NB4 (cell line): ENCODE results near the gene BBS9.

Source experiments
- DNase-seq: peaks from one replicate; pipeline ENCODE4 v3.0.0; 2010; ENCODE audit warnings: low read depth
- H3K4me3 ChIP-seq: one replicate; pipeline ENCODE4 v1.5.1; 2011; ENCODE audit warnings: mild to moderate bottlenecking, low read depth, low read length, moderate library complexity
- CTCF ChIP-seq: IDR thresholded peaks from one replicate; pipeline ENCODE4 v1.5.1; 2012; ENCODE audit warnings: low read depth, low read length
- MYC ChIP-seq: IDR thresholded peaks from 2 replicates; pipeline ENCODE4 v1.6.1; 2011; ENCODE audit warnings: low read depth, low read length
- POLR2A ChIP-seq: IDR thresholded peaks from 2 replicates; pipeline ENCODE4 v1.6.1; 2011; ENCODE audit warnings: mild to moderate bottlenecking; ENCODE audit not compliant: insufficient read length; ENCODE audit errors: extremely low read depth
- TF ChIP-seq, protein P1 (sequence below): IDR thresholded peaks from 2 replicates; pipeline ENCODE4 v1.6.1; 2011; ENCODE audit warnings: low read depth, low read length

Gene BBS9

GRCh38 chr7:33582104-33582503, 452.7 kb downstream of the BBS9 start:
- no peak for TF ChIP-seq POLR2A
- DNase-seq: no peak
- no peak overlapping the region for H3K4me3 ChIP-seq

DNA sequence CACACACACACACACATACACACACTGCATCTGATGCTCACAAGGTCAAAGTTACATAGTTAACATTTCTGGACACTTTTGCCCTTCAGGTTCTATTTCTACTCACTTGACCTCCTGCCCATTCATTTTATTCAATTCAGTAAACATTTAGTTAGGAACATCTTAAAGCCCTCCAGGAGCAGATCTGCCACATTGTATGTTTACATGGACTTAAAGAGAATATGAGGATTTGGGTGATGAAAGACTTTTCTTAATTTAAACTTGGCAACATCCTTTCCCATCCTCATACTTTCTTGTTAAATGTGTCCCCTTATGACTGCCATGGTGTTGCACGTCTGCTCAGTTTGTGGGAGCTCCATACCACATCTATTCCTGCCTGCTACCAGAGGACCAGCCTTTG, 453.2 kb downstream of the BBS9 start:
- H3K4me3 ChIP-seq: no peak overlapping the region
- no peak for DNase-seq
- TF ChIP-seq POLR2A: no peak

DNA sequence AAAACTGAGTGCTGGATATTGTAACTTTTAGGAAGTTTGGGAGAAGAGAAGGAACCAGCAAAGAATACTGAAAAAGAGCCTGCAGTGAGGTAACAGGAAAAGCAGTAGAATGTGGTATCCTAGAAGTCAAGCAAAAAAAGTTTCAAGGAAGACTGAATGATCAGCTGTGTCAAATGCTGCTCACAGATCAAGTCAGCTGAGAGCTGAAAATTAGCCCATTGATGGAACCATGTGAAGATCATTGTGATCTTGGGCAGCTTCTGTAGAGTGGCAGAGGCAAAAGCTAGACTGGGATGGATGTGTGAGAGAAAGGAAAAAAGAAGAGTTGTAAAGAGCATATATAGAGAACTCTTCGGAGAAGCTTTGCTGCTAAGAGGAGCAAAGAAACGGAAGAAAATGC, 460.5 kb downstream of the BBS9 start:
- no peak for TF ChIP-seq CTCF
- TF ChIP-seq, protein P1, sequence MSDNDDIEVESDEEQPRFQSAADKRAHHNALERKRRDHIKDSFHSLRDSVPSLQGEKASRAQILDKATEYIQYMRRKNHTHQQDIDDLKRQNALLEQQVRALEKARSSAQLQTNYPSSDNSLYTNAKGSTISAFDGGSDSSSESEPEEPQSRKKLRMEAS: no peak
- no peak for DNase-seq
- H3K4me3 ChIP-seq: no peak overlapping the region

DNA sequence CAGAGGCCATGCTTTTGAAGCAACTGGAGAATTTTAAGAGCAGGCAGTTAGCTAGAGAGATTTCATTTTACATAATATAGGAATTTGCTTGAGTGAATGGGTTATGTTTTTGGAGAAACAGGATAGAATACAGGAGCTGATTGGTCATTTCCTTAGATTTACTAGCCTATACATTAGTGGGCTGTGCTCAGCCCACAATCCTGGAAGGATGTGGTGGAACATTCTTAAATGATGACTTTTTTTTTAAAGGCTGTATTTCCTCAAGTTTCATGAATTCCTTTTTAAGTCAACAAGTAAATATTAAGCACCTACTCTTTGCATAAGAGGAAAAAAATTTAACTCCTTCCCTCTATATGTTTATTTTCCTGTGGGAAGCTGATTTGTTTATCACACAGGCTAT, 461.6 kb downstream of the BBS9 start:
- no peak overlapping the region for H3K4me3 ChIP-seq
- no peak for TF ChIP-seq CTCF
- TF ChIP-seq MYC: no peak
- no peak for TF ChIP-seq POLR2A
- TF ChIP-seq, protein P1: no peak
- DNase-seq: no peak

GRCh38 chr7:33591490-33591889, 462.1 kb downstream of the BBS9 start:
- TF ChIP-seq MYC: no peak
- TF ChIP-seq CTCF: no peak
- TF ChIP-seq, protein P1: no peak
- TF ChIP-seq POLR2A: no peak
- H3K4me3 ChIP-seq: no peak overlapping the region

DNA sequence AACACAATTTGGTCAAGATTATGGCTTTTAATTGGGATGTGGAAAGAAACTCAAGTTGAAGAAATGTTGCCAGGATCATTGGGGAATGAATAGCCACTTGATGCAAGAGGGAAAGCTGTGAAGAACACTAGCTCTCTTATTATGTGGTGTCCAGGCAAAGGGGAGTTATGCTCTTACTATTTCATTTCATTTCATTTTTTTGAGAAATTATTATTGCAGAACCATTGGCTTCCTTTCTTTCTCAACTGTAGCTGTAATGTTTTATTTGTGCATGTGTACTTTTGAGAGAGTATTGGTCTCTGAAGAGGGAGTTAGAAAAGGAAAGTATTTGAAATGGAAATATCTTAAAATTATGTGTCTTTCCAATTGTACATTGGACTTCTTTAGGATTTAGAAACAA, 463.4 kb downstream of the BBS9 start:
- TF ChIP-seq, protein P1: no peak
- TF ChIP-seq MYC: no peak
- DNase-seq: no peak
- no peak overlapping the region for H3K4me3 ChIP-seq

More at GRCh38 chr7:33591490-33591889, 462.1 kb downstream of the BBS9 start:
- peak; percentile 25 for DNase-seq

DNA sequence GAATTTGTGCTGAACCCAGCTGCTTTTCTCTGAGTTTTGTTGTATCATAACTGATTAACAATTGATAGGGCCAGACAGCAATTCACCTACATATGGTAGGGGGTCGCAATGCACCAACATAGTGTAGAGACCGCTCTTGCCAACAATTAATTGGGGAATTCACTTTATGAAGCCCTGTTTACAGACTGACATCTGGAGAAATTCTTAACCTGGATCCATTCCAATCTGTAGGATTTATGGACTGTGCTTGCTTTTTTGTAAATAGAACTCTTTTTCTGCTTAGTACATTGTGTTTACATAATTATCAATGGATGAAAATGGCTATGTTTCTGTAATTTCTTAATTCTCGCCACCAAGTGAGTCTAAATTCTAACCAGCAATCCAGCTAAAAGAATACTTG, 464.2 kb downstream of the BBS9 start:
- H3K4me3 ChIP-seq: no peak overlapping the region
- TF ChIP-seq MYC (no peak), POLR2A (no peak), CTCF (no peak)
- TF ChIP-seq, protein P1: no peak
- DNase-seq: no peak
